DMS153 (cell line): ENCODE data around the gene STX5.
A peak's percentile ranks its signal among the peaks of the same experiment; 100 is the strongest.
"Not testable (repeated sequence)": the region's sequence is repeated elsewhere in the genome, so short reads cannot be mapped to it uniquely, and the experiment has no call there.

ENCODE experiments used
- DNase-seq: peaks from one replicate; lab custom pipeline; 2025; lab: John Stamatoyannopoulos, UW

Gene STX5, protein sequence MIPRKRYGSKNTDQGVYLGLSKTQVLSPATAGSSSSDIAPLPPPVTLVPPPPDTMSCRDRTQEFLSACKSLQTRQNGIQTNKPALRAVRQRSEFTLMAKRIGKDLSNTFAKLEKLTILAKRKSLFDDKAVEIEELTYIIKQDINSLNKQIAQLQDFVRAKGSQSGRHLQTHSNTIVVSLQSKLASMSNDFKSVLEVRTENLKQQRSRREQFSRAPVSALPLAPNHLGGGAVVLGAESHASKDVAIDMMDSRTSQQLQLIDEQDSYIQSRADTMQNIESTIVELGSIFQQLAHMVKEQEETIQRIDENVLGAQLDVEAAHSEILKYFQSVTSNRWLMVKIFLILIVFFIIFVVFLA

DNA sequence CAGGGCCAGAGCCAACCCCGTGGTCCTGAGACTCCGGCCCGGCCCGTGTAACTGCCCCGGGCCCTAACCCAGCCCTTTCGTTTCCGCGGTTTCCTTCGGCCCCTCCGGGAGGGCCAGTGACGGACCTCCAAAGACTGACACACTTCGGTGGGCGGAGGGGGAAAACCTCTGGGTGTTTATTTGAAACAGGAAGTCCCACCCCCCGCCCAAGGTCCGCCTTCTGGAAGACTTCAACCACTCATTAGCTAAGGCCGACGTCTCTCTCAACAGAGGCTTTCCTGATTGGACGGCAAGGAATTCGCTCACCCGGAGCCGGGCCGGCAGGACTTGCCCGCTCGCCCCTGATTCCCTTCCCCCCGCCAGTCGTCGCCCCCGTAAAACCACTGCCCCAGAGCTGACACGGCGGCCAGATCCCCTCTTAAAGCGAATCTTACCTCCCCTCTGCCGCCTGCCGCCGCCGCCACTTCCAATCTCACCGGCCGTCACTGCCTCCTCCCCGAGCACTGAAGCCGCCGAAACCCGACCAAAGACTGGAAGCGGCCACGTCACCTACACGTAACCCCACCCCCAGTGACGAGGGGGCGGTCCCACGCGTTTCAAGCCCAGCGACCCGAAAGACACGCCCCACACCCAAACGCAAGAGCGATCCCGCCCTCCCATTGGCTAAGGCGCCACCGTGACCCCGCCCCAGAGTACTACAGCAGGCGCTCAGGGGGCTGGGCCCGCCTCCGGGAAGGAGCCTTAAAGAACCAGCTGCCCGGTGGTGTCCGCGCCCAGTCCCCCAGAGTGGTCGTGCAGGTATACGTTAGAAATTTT, at the start of gene STX5:
STX5 (minus strand) TSS at position 532 of the 816 bp plus-strand sequence. CDS start 808 bp downstream, outside the sequence.
- peak; percentile 90 for DNase-seq

DNA sequence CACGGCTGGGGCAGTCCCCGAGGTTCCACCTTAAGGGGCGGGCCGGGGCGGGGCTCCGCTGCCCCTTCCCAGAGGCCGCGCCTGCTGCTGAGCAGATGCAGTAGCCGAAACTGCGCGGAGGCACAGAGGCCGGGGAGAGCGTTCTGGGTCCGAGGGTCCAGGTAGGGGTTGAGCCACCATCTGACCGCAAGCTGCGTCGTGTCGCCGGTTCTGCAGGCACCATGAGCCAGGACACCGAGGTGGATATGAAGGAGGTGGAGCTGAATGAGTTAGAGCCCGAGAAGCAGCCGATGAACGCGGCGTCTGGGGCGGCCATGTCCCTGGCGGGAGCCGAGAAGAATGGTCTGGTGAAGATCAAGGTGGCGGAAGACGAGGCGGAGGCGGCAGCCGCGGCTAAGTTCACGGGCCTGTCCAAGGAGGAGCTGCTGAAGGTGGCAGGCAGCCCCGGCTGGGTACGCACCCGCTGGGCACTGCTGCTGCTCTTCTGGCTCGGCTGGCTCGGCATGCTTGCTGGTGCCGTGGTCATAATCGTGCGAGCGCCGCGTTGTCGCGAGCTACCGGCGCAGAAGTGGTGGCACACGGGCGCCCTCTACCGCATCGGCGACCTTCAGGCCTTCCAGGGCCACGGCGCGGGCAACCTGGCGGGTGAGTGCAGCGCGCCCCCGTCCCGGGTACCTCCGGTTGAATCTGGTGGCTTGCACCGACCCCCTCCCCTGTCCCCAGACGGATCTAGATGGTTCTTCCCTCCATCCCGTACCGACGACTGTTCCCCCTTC, 49.1 kb upstream of the STX5 start, which contains the start of gene SLC3A2:
SLC3A2 (plus strand) TSS at position 94 of the 776 bp plus-strand sequence; CDS start at position 222, 128 bp downstream.
- peak; percentile 80 for DNase-seq

DNA sequence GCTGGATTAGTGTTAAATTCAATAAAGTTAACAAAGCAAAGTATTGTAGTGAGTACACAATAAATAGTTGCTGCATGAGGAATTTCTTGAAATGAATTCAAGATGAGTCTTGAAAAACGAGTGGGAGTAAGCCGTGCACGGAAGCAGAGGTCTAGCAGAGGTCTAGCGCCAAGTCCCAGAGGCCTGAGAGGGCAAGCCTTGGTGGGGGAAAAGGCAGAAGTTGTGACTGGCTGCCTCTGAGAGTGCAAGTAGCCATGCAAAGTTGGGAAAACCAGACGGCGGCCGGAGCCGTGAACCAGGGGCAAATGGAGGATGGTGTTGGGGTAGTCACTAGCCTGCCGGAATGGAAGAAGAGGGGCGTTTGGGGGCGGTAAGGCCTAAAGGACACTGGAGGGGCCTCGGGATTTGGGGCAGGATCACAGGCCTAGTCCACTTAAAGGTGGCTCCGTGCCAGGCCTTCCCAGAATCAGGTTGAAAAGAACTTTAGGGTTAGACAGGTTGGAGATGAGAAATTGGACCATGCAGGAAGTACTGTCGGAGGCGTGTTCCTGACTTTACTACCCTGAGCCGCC, 48.5 kb upstream of the STX5 start:
- no peak for DNase-seq

DNA sequence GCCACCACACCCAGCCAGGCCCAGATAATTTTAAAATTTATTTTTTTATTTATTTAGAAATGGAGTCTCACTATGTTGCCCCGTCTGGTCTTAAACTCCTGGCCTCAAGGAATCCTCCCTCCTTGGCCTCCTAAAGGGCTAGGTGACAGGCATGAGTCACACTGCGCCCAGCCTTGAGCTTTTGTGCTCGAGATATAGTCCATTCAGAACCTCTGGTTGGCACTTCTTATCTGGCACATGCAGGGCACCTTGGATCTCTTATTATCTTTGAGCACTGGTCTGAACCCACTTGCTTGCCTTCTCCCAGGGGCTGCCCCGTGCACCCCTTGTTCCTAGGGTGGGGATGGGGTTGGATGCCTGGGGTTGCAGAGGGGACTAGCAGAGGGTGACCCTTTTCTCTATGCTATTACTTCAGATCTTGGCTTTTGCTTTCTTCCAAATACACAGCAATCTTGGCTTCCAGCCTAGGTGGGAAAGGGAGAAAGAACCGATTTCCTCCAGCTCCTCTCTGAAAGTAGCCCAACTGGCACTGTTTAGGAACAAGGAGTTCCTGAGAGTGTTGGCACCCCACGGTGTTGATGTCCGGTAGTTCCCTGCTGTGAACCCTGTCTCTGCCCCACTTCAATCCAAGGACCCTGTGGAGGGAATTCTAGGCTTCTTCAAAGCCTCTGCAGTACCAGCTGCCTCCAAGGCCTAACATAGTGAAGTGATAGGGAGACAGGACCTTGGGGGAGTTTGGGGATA, 47.6 kb upstream of the STX5 start:
- DNase-seq = no peak

DNA sequence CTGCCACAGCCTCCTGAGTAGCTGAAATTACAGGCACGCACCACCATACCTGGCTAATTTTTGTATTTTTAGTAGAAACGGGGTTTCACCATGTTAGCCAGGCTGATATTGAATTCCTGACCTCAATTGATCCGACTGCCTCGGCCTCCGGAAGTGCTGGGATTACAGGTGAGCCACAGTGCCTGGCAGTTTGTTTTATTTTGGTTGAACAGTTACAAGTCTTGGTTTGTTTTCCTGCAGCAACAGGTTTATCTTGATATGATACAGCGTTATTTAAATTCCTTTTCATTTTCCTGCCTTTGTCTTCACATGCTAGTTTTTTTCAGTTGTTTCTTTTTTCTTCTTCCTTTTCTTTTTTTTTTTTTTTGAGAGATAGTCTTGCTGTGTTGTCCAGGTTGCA, 44.9 kb upstream of the STX5 start:
- DNase-seq = no peak

DNA sequence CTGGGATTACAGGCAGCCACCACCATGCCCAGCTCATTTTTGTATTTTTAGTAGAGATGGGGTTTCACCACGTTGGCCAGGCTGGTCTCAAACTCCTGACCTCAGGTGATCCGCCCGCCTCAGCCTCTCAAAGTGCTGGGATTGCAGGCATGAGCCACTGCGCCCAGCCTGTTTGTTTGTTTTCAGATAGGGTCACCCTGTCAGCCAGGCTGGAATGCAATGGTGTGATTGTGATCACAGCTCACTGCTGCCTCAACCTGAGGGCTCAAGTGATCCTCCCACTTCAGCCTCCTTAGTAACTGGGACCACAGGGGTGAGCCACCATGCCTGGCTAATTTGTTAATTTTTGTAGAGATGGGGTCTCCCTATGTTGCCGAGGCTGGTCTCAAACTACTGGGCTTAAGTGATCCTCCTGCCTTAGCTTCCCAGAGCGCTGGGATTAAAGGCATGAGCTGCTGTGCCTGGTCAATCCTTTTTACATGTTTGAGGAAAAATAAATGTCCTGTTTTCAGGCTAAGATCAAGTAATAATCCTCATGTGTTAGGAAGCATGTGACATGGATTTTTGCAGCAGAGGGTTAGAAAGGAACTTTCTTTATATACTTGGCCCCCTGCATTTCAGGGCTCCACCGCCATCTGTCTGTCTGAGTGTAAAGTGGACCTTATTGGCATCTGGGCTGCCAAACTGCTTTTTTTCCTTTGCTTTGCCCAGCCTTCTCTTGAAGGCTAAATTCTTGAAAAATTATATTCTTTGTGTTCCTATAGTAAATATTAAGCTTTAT, 44.0 kb upstream of the STX5 start:
- DNase-seq = no peak

DNA sequence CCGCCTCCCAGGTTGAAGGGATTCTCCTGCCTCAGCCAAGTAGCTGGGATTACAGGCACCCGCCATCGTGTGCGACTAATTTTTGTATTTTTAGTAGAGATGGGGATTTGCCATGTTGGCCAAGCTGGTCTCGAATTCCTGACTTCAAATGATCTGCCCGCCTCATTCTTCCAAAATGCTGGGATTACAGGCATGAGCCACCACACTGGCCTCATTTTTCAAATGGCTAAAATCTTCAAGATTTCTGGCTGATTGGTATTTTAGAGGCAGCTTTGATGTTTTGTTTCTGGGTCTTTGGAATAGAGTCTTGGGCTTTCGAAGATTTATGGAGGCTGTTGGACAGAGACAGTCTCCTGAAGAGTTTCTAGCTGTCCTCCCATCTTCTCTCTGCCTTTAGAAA, 43.0 kb upstream of the STX5 start:
- DNase-seq = no peak

DNA sequence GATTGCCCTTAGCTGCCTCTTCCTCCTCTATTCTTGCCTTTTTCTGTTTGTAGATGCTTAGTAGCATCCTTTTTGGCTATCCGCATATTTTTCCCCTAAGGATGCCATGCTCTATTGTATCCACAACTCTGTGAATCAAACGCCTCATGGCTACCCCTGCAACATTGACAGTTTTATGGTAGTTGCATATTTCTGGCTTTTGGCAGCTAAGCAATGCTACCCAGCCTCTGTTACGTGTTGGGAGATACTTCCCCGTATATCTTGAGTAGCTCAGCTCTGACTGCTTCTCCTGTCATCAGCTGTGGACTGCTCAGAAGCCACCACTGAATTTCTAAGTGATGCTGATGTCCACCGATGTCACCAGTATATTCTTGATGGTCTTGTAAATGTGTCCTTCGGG, 33.8 kb upstream of the STX5 start:
- DNase-seq = no peak

DNA sequence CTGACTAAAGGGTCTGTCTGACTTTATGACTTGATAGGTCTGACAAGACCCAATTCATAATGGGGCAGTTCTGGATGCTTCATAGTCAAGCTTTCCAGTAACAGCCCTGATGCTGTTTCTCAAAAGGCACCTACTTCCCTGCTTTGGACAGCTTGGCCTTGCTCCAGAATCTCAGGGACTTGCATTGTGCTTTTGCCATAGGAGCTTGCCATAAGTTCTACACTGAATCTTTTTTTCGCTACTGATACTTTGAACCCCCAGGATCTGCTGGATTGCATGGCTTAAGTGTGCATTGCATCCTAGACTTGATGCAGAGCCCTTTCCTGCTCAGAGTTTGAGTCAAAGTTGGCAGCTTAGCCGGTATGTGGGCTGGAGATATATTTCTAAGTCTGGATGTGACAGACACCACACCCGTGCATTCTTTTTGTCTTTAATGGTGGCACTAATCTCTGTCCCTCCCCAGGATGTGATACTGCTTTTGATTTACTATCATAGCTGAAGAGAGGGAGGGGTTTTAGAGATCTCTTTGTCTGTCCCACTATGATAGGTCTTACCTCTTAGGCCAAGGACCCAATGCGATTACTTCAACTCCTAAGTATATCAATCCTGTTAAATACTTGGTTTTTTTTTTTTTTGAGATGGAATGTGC, 32.0 kb upstream of the STX5 start:
- no peak for DNase-seq

DNA sequence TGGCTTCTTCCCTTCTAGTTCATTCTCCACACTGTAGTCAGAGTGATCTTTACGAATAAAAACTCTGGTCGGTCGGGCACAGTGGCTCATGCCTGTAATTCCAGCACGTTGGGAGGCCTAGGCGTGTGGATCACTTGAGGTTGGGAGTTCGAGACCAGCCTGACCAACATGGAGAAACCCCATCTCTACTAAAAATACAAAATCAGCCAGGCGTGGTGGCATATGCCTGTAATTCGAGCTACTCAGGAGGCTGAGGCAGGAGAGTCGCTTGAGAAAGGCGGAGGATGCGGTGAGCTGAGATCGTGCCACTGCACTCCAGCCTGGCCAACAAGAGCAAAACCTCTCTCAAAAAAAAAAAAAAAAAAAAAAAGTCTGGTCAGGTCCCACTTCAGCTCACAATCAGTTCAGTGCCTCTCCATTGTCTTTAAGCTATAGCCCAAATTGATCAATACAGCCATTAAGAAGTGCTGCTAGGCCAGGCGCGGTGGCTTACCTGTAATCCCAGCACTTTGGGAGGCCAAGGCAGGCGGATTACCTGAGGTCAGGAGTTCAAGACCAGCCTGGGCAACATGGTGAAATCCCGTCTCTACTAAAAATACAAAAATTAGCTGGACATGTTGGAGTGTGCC, 29.8 kb upstream of the STX5 start:
- not testable (repeated sequence) for DNase-seq

DNA sequence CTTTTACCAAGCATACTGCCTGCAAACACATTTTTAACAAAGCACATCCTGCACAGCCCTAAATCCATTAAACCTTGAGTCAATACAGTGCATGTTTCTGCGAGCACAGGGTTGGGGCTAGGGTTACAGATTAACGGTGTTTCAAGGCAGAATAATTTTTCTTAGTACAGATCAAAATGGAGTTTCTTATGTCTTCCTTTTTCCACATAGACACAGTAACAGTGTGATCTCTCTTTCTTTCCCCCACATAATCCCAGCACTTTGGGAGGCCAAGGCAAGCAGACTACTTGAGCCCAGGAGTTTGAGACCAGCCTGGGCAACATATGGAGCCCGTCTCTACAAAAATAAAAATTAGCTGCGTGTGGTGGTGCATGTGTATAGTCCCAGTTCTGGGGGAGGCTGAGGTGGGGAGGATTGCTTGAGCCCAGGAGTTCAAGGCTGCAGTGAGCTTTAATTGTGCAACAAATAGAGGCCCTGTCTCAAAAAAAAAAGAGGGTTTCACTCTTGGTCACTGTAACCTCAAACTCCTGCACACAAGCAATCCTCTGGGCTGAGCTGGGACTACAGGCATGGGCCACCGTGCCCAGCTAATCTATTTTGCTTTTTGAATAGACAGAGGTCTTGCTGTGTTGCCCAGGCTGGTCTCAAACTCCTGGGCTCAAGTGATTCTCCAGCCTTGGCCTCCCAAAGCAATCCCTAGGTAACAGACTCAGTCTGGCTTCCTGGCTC, 29.1 kb upstream of the STX5 start:
- DNase-seq = no peak

DNA sequence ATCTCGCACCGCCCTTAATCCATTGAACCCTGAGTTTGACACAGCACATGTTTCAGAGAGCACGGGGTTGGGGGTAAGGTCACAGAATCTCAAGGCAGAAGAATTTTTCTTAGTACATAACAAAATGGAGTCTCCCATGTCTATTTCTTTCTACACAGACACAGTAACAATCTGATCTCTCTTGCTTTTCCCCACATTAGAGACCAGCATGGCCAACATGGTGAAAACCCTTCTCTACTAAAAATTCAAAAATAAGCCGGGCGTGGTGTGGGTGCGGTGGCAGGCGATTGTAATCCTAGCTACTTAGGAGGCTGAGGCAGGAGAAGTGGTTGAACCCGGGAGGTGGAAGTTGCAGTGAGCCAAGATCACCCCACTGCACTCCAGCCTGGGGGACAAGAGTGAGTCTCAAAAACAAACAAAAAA, 27.4 kb upstream of the STX5 start:
- not testable (repeated sequence) for DNase-seq

DNA sequence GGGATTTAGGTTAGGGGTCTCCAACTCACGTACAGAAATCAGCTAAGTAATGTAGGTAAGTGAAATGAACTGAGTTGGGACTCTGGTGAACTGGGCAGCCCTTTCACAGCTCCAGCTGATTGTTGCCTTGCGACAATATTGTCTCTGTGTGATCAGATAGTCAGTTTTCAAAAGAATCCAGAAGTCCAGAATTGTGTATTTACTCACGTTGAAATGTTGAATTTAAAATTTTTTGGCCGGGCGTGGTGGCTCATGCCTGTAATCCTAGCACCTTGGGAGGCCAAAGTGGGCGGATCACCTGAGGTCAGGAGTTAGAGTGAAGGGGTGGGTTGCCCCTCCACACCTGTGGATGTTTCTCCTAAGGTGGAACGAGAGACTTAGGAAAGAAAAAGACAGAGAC, 26.4 kb upstream of the STX5 start:
- no peak for DNase-seq

DNA sequence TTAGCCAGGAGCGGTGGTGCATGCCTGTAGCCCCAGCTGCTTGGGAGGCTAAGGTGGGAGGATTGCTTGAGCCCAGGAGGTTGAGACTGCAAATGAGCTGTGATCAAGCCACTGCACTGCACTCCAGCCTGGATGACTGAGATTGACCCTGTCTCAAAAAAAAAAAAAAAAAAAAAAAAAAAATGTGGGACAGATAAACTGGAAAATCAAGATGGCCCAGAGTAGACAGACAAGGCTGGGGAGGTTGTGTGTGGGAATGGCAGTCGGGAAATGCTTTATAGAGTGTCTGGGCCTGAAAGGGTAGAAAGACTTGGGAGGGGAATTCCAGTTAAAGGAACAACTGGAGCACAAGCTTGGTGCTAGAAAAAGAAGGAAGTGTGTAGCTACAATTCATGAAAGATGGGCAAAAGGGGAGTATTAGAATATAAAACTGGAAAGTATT, 25.7 kb upstream of the STX5 start:
- DNase-seq = no peak

DNA sequence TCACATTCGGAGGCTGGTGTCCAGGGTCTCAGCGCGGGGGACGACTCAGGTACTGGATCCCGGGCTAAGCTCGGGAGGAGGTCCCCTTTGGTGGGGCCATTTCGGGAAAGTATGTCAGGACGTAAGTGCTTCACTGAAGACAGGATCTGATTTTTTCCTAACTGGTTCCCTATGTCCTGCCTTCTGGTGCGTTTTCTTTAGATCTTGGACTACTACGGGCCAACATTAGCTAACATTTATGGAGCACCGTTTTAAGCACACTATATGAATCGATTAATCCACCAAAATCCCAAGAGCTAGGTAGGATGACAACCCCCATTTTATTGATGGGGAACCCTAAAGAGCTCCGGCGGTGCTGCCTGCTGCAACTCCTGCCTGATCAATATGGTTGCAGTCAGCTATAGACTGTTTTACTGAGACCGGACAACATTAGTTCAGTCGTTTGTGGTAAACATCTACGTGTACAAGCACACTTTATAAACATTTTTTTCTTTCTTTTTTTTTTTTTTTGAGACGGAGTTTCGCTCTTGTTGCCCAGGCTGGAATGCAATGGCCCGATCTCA, 24.6 kb upstream of the STX5 start:
- DNase-seq = no peak

DNA sequence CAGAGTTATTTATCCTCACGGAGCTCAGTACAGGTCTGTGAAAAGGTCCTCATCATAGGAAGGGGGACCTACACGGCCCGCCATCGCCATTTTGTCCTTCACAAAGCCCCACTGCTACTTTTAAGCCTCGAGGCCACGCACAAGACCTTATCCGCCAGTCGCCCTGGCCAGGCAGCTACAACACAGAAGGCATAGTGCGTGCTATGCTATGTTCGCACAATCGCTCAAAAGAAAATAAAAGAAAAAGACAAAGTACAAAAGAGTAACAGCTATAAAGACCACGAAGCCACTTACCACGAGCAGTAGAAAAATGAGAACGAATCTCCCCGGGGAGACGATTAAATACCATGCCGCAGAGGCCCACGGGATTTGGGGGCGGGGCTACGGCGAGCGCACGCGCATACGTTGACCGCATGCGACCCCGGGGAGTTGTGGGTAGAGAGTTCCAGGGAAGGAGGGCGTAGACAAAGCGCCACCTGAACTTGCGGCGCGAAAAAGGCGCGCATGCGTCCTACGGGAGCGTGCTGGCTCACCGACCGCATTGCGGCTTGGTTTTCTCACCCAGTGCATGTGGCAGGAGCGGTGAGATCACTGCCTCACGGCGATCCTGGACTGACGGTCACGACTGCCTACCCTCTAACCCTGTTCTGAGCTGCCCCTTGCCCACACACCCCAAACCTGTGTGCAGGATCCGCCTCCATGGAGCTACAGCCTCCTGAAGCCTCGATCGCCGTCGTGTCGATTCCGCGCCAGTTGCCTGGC, 23.9 kb upstream of the STX5 start:
- DNase-seq = peak; percentile 95

DNA sequence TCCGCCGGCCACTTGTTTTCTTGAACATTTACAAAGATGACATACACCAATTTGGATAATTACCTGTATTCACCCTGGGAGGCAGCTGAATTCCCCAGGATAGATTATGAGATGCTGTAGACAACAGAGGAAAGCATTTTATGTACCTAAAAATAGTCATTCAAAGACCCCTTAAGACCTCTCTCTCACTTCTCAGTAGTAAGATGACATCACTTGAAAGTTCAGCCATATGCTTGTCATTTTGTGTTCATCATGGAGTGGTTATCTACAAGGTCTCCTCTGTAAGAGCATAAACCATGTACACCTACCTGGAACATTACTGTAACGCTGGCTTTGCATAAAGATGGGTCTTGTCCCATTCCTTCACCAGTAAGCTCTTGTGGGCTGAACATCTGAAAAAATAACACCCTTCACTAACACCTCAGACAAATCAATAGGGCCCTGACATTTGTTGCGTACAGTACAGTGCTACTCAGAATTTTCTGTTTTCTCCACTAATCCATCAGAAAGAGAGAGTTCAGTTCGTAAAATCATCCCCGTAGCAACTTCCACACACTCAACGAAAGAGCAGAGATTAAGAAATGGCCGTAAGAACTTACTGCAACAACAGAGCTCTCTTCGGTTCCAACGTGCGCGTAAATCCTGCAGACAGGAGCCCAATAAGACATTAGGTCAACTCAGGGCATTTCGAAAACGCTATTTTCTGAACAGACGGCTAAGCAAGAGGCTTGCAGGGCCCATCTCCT, 23.1 kb upstream of the STX5 start:
- DNase-seq = no peak
